Raji (cell line): ENCODE results near the gene SRRM2.

Source experiments
- POLR2A ChIP-seq: IDR thresholded peaks from 2 replicates; pipeline ENCODE4 v1.6.1; 2011; ENCODE audit warnings: low read depth, low read length, control low read depth; ENCODE audit not compliant: insufficient read depth

The SRRM2 gene

GRCh38 chr16:2762711-2763110, 10.3 kb downstream of the SRRM2 start:
- TF ChIP-seq POLR2A = no peak

- TF ChIP-seq POLR2A = no peak
Measured at GRCh38 chr16:2763173-2763572, 10.7 kb downstream of the SRRM2 start.

GRCh38 chr16:2764718-2765117, 12.3 kb downstream of the SRRM2 start:
- no peak for TF ChIP-seq POLR2A

GRCh38 chr16:2765462-2766404, 13.3 kb downstream of the SRRM2 start:
- TF ChIP-seq POLR2A = no peak

- no peak for TF ChIP-seq POLR2A
Measured at GRCh38 chr16:2766430-2767139, 14.1 kb downstream of the SRRM2 start.

- TF ChIP-seq POLR2A = no peak
Measured at GRCh38 chr16:2767140-2767731, 14.8 kb downstream of the SRRM2 start.

GRCh38 chr16:2767891-2768290, 15.5 kb downstream of the SRRM2 start:
- TF ChIP-seq POLR2A = no peak

- no peak for TF ChIP-seq POLR2A
Measured at GRCh38 chr16:2768403-2769089, 16.1 kb downstream of the SRRM2 start.

GRCh38 chr16:2769100-2769529, 16.7 kb downstream of the SRRM2 start:
- TF ChIP-seq POLR2A = no peak

- no peak for TF ChIP-seq POLR2A
Measured at GRCh38 chr16:2769675-2770056, 17.2 kb downstream of the SRRM2 start.

- no peak for TF ChIP-seq POLR2A
Measured at GRCh38 chr16:2770057-2770951, 17.9 kb downstream of the SRRM2 start.

- no peak for TF ChIP-seq POLR2A
Measured at GRCh38 chr16:2771496-2772402, 19.3 kb downstream of the SRRM2 start.

GRCh38 chr16:2773188-2773968, 20.9 kb downstream of the SRRM2 start:
- no peak for TF ChIP-seq POLR2A
